OCI-LY1 (cell line): ENCODE data around the gene OR8K1.

Experiments
- H2AFZ ChIP-seq: fragments of 200-600 bp; sonication (generic), shearing (Covaris generic); 2 replicates; pipeline ENCODE4 v1.6.0; 2014; ENCODE audit warnings: antibody characterized with exemption, mild to moderate bottlenecking, low read length
- H3F3A ChIP-seq: fragments of 200-600 bp; sonication (generic), shearing (Covaris generic); 2 replicates; pipeline ENCODE4 v1.6.0; 2014; ENCODE audit warnings: mild to moderate bottlenecking, antibody characterized with exemption, low read length, moderate library complexity; ENCODE audit not compliant: insufficient read depth
- H3K27ac ChIP-seq: fragments of 200-600 bp; sonication (generic); 2 replicates; pipeline ENCODE4 v1.5.1; 2014; ENCODE audit warnings: low read length, mixed run types, mild to moderate bottlenecking, low read depth; ENCODE audit not compliant: poor library complexity, severe bottlenecking
- H3K27me3 ChIP-seq: fragments of 200-600 bp; sonication (generic); 2 replicates; pipeline ENCODE4 v1.6.0; 2014; ENCODE audit warnings: antibody characterized with exemption, mild to moderate bottlenecking, low read length, moderate library complexity; ENCODE audit not compliant: insufficient read depth
- H3K36me3 ChIP-seq: fragments of 200-600 bp; sonication (generic); 2 replicates; pipeline ENCODE4 v1.6.1; 2014; ENCODE audit warnings: mild to moderate bottlenecking, antibody characterized with exemption, low read length, moderate library complexity, mixed read lengths; ENCODE audit not compliant: insufficient read depth
- H3K4me1 ChIP-seq: fragments of 200-600 bp; sonication (generic); 2 replicates; pipeline ENCODE4 v1.5.1; 2014; ENCODE audit warnings: mild to moderate bottlenecking, low read length, moderate library complexity; ENCODE audit not compliant: insufficient read depth, severe bottlenecking
- H3K4me2 ChIP-seq: fragments of 200-600 bp; sonication (generic), shearing (Covaris generic); 2 replicates; pipeline ENCODE4 v1.6.1; 2014; ENCODE audit warnings: low read length
- H3K4me3 ChIP-seq: fragments of 200-600 bp; sonication (generic); 2 replicates; pipeline ENCODE4 v1.5.1; 2014; ENCODE audit warnings: low read length, low read depth, mild to moderate bottlenecking, mixed read lengths; ENCODE audit not compliant: poor library complexity, severe bottlenecking
- H3K79me2 ChIP-seq: fragments of 200-600 bp; shearing (Covaris generic); 2 replicates; pipeline ENCODE4 v1.6.1; 2016; ENCODE audit warnings: mixed run types, low read length, mixed read lengths; ENCODE audit not compliant: insufficient read depth
- H3K9ac ChIP-seq: fragments of 200-600 bp; sonication (generic), shearing (Covaris generic); 2 replicates; pipeline ENCODE4 v1.6.1; 2014; ENCODE audit warnings: mild to moderate bottlenecking, low read length, mixed read lengths
- H3K9me2 ChIP-seq: fragments of 200-600 bp; sonication (generic), shearing (Covaris generic); 2 replicates; pipeline ENCODE4 v1.6.1; 2014; ENCODE audit warnings: low read depth, mild to moderate bottlenecking, low read length, mixed read lengths
- H3K9me3 ChIP-seq: fragments of 200-600 bp; shearing (Covaris generic); 2 replicates; pipeline ENCODE4 v1.6.1; 2014; ENCODE audit warnings: low read length, mixed read lengths
- H4K20me1 ChIP-seq: fragments of 200-600 bp; sonication (generic), shearing (Covaris generic); 2 replicates; pipeline ENCODE4 v1.6.0; 2016; ENCODE audit warnings: mild to moderate bottlenecking, low read length; ENCODE audit not compliant: insufficient read depth
- CTCF ChIP-seq: fragments of 200-600 bp; sonication (generic), shearing (Covaris generic); IDR thresholded peaks from 2 replicates; pipeline ENCODE4 v1.5.1; 2017; ENCODE audit warnings: mild to moderate bottlenecking, antibody characterized with exemption, low read length, moderate library complexity, mixed read lengths
- EZH2 ChIP-seq: fragments of 200-600 bp; sonication (generic), shearing (Covaris generic); IDR thresholded peaks from 2 replicates; pipeline ENCODE4 v1.8.0; 2017; ENCODE audit warnings: borderline replicate concordance, mixed run types, mild to moderate bottlenecking, antibody characterized with exemption, low read length, moderate library complexity, mixed read lengths

Gene OR8K1

GRCh38 chr11:56345739-56346138 is at the start of gene OR8K1:
Gene OR8K1 (plus strand): TSS chr11:56346039. CDS start chr11:56346039, 0 bp downstream.
- Histone ChIP-seq H3K9me2 (no peaks in the 10 kb centered on the region), H4K20me1 (no peaks in the 10 kb centered on the region), H3F3A (no peaks in the 10 kb centered on the region), H3K4me3 (no peak within 1 kb of the TSS), H3K36me3 (no peaks in the 10 kb centered on the region), H3K79me2 (no peaks in the 10 kb centered on the region), H3K27me3 (no peaks in the 10 kb centered on the region), H3K27ac (no peak within 1 kb of the TSS), H3K9ac (no peak within 1 kb of the TSS), H3K4me2 (no peak within 1 kb of the TSS), H2AFZ (no peak within 1 kb of the TSS), H3K4me1 (no peaks in the 10 kb centered on the region), H3K9me3 (no peaks in the 10 kb centered on the region)
- TF ChIP-seq EZH2, result no peak
- no peak for TF ChIP-seq CTCF

- TF ChIP-seq CTCF, result no peak
- TF ChIP-seq EZH2, result no peak
- H3K4me2 ChIP-seq, result no peak overlapping the region
These were observed 48.9 kb upstream of the OR8K1 start for GRCh38 chr11:56296898-56297297.

GRCh38 chr11:56307836-56308235 is 38.0 kb upstream of the OR8K1 start:
- no peak overlapping the region for H3K9ac ChIP-seq
- H4K20me1 ChIP-seq, result no peaks in the 10 kb centered on the region
- no peak overlapping the region for H3K27ac ChIP-seq
- H3K4me3 ChIP-seq, result no peak overlapping the region
- no peaks in the 10 kb centered on the region for H3K9me2 ChIP-seq
- H3K9me3 ChIP-seq, result no peaks in the 10 kb centered on the region
- H3K79me2 ChIP-seq, result no peaks in the 10 kb centered on the region
- no peak overlapping the region for H3K4me2 ChIP-seq
- no peaks in the 10 kb centered on the region for H3K27me3 ChIP-seq
- no peak overlapping the region for H2AFZ ChIP-seq
- no peaks in the 10 kb centered on the region for H3K36me3 ChIP-seq
- no peaks in the 10 kb centered on the region for H3K4me1 ChIP-seq
- no peaks in the 10 kb centered on the region for H3F3A ChIP-seq
- no peak for TF ChIP-seq EZH2
- no peak for TF ChIP-seq CTCF

More at GRCh38 chr11:56296898-56297297, 48.9 kb upstream of the OR8K1 start:
- Histone ChIP-seq H2AFZ (no peak overlapping the region), H3K79me2 (no peaks in the 10 kb centered on the region), H3F3A (no peaks in the 10 kb centered on the region), H3K27ac (no peak overlapping the region), H3K36me3 (no peaks in the 10 kb centered on the region), H3K9me3 (no peaks in the 10 kb centered on the region), H3K9ac (no peak overlapping the region), H3K4me1 (no peaks in the 10 kb centered on the region), H3K4me3 (no peak overlapping the region), H3K27me3 (no peaks in the 10 kb centered on the region), H4K20me1 (no peaks in the 10 kb centered on the region), H3K9me2 (no peaks in the 10 kb centered on the region)
